ENCODE data around the gene FAM53B. TPM values are rescaled to one million over a fixed set of nuclear protein-coding genes. Genes with fewer than 3 reads are reported as not detected.
A peak's percentile ranks its signal among the peaks of the same experiment; 100 is the strongest.
"Not testable (repeated sequence)": the region's sequence is repeated elsewhere in the genome, so short reads cannot be mapped to it uniquely, and the experiment has no call there.

FAM53B gene
- total RNA-seq, 1 experiment from 2014 or later: 9.8 TPM

- POLR2A ChIA-PET (ENCODE audit: unreplicated experiment): no interaction called here
- peak in 1 of 2 experiments; percentile 44 for DNase-seq
- no TSS peak for BruUV-seq (replicated peaks)
Observed at GRCh38 chr10:124746992-124747391, 2.8 kb upstream of the FAM53B start.

GRCh38 chr10:124746447-124746846 is 2.3 kb upstream of the FAM53B start:
- Histone ChIP-seq H3K79me2 (ENCODE audit: low read depth) (peaks cover 11% of the 10 kb centered on the region), H3F3A (ENCODE audit: insufficient read depth, low read depth) (peaks cover 20% of the 10 kb centered on the region), H3K4me2 (peak overlapping the region; percentile 72), H3K4me1 (replicated peaks; ENCODE audit: insufficient read depth) (peaks cover 43% of the 10 kb centered on the region), H3K27ac (peak overlapping the region; percentile 68)
- H3K27me3 ChIP-seq (ENCODE audit: insufficient read depth, low read depth); H3K36me3 ChIP-seq (ENCODE audit: low read depth); H3K9me3 ChIP-seq (ENCODE audit: insufficient read depth, low read depth); H3K9me2 ChIP-seq (ENCODE audit: insufficient read depth); DNase-seq; H4K20me1 ChIP-seq (ENCODE audit: insufficient read depth); H3K4me3 ChIP-seq; POLR2A ChIA-PET (ENCODE audit: unreplicated experiment); H2AFZ ChIP-seq; BruUV-seq (replicated peaks): not testable (repeated sequence)
- intact Hi-C loops (cut with micrococcal nuclease; ENCODE audit: unreplicated experiment): loop anchor here (5.0 to 10.0 kb wide), 2 partner anchors 332 to 354 kb away; partner anchors contain the start of gene OAT
- CTCF ChIA-PET: interaction anchor here (1.3 kb wide), 1 partner anchor 212 kb away, joined by 3 read pairs; no protein-coding TSS in a partner anchor

More at GRCh38 chr10:124746992-124747391, 2.8 kb upstream of the FAM53B start:
- H3K27me3 ChIP-seq (ENCODE audit: insufficient read depth, low read depth): no peaks in the 10 kb centered on the region
- no peak for TF ChIP-seq EZH2 (IDR thresholded peaks at IDR 0.05; ENCODE audit: low read depth)
- no peak for TF ChIP-seq CTCF (conservative IDR thresholded peaks at IDR 0.05)
- H3K27ac ChIP-seq: peak overlapping the region; percentile 68
- CTCF ChIA-PET: interaction anchor here (0.5 kb wide), 1 partner anchor 1160 kb away, joined by 5 read pairs; no protein-coding TSS in a partner anchor
- H3K79me2 ChIP-seq (ENCODE audit: low read depth): peaks cover 7% of the 10 kb centered on the region
- no peak overlapping the region for H3K4me3 ChIP-seq
- peak overlapping the region; percentile 72; the same call in 1 of the 2 replicates for H3K4me2 ChIP-seq
- intact Hi-C loops (cut with micrococcal nuclease; ENCODE audit: unreplicated experiment): loop anchor here (5.0 to 10.0 kb wide), 2 partner anchors 332 to 355 kb away; partner anchors contain the start of gene OAT
- H3K36me3 ChIP-seq (ENCODE audit: low read depth): no peaks in the 10 kb centered on the region
- H3F3A ChIP-seq (ENCODE audit: insufficient read depth, low read depth): peaks cover 20% of the 10 kb centered on the region
- no peaks in the 10 kb centered on the region for H3K9me3 ChIP-seq (ENCODE audit: insufficient read depth, low read depth)
- H3K9me2 ChIP-seq (ENCODE audit: insufficient read depth): no peaks in the 10 kb centered on the region
- H2AFZ ChIP-seq: no peak overlapping the region
- H4K20me1 ChIP-seq (ENCODE audit: insufficient read depth): no peaks in the 10 kb centered on the region
- peaks cover 38% of the 10 kb centered on the region for H3K4me1 ChIP-seq (replicated peaks; ENCODE audit: insufficient read depth)

GRCh38 chr10:124745673-124746072 is 1.5 kb upstream of the FAM53B start:
- intact Hi-C loops (cut with micrococcal nuclease; ENCODE audit: unreplicated experiment): loop anchor here (2.0 to 10.0 kb wide), 3 partner anchors 331 to 751 kb away; partner anchors contain the start of gene OAT
- Histone ChIP-seq H3K79me2 (ENCODE audit: low read depth) (peaks cover 11% of the 10 kb centered on the region), H4K20me1 (ENCODE audit: insufficient read depth) (peaks cover 5% of the 10 kb centered on the region), H3K4me1 (replicated peaks; ENCODE audit: insufficient read depth) (peaks cover 44% of the 10 kb centered on the region), H3K9me3 (ENCODE audit: insufficient read depth, low read depth) (no peaks in the 10 kb centered on the region), H3K9me2 (ENCODE audit: insufficient read depth) (no peaks in the 10 kb centered on the region), H3K4me2 (peak overlapping the region; percentile 72), H3K27me3 (ENCODE audit: insufficient read depth, low read depth) (no peaks in the 10 kb centered on the region), H3K4me3 (peak overlapping the region; percentile 46; the same call in 1 of the 2 replicates), H3K27ac (peak overlapping the region; percentile 68), H2AFZ (no peak overlapping the region), H3K36me3 (ENCODE audit: low read depth) (no peaks in the 10 kb centered on the region), H3F3A (ENCODE audit: insufficient read depth, low read depth) (peaks cover 20% of the 10 kb centered on the region)
- no TSS peak for BruUV-seq (replicated peaks)
- DNase-seq: peak; percentile 34 to 90
- ChIA-PET POLR2A (ENCODE audit: unreplicated experiment) (no interaction called here), CTCF (interaction anchor here (0.6 to 1.3 kb wide), 4 partner anchors 40 to 212 kb away, joined by 3 to 5 read pairs (median 3); no protein-coding TSS in a partner anchor)
- TF ChIP-seq EZH2 (IDR thresholded peaks at IDR 0.05; ENCODE audit: low read depth) (no peak), CTCF (conservative IDR thresholded peaks at IDR 0.05) (peak; percentile 43)
